UCSD-AML1 (cell line): ENCODE results near the gene ZSCAN1.

Source experiments
- DNase-seq: peaks from one replicate; lab custom pipeline; 2025; ENCODE audit not compliant: unreplicated experiment; lab: John Stamatoyannopoulos, UW

Gene ZSCAN1

DNA sequence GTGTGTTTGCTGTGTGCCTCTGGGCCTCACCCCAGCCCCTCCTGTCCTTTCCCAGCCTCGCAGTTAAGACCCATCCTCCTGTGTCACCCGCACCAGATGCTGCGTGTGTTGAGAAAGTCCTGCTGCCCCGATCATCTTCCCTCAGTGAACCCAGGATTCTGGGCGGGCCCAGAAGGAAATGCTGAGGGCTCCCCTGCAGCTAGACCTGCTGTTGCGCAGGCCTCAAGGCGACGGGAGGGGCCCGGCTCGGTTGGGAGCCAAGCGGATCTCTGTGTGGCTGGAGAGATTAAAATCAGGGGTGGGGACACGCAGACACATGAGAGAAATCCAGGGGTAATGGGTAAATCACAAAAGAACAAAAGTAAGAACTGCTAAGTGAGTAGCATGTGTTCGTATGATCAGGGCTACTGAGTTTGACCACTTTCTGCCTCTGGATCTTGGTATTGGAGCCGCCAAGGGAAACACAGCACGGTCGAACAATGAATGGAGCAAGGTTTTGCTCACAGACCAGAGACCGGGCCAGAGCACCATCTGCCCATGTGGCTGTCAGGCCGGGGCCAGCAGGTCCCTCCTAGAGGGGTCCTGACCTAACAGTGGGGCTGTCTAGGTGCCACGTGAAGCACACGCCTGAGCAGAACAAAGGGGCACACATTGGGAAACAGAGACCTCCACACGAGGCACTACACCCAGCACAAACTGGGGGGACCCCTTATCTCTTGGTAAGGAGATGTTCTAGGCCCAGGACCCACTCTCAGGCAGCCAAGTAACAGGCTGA, 7.1 kb downstream of the ZSCAN1 start:
- DNase-seq: no peak

DNA sequence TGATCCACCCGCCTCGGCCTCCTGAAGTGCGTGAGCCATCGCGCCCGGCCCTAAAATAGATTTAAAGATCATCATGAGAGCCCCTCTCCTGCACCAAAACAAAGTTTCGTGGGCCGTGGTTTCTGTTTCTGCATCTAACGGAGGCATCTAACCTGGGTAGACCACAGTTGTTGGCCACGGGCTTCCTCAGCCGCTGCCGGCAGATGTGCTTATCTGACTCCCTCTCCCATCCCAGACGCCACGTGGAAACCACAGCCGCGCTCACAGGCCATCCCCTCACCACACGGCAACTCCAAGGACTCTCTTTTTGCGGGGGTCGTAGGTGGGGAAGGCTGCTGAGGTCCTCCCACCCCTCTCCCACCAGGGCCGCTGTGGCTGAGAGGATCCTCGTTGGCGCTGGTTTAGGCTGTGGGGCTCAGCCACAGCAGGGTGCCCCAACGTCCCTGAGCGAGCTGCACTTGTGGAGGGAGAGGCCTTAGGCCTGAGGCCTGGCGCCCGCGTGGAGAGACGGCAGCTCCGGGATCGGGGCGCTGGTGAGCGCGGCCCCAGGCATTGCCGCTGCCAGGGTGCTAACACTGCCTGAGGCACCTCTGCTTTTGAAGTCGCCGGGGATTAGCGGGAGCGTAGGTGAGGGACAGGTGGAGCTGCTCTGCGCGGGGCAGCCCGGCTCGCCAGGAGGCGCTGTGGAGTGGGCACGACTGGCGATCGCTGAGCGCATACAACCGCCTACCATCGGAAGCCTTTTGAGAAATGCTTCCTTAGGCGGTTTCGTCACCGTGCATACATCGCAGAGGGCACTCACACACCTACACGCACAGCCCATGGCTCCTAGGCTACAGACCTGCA, 8.9 kb downstream of the ZSCAN1 start:
- DNase-seq: no peak

DNA sequence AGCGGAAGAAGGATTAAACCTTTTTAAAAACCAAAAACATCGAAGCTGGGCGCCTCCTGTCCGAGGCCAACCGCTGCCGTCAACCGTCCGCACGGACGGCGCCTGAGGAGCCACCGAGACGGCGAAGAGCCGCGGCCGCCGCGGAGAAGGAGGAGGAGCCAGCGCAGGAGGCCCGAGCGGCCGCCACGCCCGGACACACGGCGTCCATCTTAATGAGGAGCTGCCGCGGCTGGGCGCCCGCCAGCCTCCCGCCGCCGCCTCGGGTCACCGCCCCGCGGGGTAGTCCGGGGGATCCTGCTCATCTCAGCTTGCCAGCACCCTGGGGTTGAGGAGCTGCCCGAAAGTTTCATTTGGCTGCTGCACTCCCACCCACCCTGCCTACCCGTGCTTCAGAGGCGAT, 10.6 kb downstream of the ZSCAN1 start:
- no peak for DNase-seq

DNA sequence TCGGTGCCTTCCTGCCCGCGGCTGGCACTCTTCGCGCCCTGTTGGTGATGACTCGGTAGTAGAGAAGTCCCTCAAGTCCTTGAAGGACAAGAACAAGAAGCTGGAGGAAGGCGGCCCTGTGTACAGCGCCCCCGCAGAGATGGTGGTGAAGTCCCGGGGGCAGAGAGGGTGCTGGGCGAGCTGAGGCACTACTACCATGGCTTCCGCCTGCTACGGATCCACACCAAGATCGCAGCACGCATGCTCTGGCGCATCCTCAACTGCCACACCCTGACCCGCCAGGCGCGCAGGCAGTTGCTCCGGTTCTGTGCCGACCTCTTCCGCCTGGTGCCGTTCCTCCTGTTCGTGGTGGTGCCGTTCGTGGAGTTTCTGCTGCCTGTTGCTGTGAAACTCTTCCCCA, 11.1 kb downstream of the ZSCAN1 start:
- DNase-seq: no peak

DNA sequence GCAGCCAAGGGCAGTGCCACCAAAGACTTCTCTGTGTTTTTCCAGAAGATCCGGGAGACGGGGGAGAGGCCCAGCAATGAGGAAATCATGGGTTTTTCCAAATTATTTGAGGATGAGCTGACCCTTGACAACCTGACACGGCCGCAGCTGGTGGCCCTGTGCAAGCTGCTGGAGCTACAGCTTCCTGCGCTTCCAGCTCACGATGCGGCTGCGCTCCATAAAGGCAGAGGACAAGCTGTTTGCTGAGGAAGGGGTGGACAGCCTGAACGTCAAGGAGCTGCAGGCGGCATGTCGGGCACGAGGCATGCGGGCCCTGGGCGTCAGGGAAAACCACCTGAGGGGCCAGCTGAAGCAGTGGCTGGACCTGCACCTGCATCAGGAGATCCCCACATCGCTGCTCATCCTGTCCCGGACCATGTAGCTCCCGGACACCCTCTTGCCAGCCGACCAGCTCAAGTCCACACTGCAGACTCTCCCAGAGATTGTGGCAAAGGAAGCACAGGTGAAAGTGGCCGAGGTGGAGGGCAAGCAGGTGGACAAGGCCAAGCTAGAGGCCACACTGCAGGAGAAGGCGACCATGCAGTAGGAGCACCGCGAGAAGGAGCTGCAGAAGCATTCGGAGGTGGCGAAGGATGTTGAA, 11.7 kb downstream of the ZSCAN1 start:
- no peak for DNase-seq

DNA sequence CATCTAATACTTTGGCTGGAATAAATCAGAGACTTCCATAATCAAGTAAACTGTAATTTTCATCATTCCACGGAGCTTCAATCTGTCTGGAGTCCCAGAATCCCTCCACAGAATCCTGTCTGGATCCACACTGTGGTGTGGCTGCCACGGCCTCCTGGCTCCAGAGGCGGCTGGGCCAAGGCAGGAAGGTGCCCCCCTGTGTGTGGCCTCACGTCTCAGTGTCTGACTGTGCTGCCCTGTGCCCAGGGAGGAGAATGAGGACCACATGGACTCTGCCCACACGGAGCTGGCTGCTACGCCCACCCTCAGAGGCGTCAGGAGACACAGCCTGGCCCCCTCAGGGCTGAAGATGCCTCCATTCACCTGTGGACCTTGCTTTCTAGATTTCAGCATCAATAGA, 13.0 kb downstream of the ZSCAN1 start:
- no peak for DNase-seq

DNA sequence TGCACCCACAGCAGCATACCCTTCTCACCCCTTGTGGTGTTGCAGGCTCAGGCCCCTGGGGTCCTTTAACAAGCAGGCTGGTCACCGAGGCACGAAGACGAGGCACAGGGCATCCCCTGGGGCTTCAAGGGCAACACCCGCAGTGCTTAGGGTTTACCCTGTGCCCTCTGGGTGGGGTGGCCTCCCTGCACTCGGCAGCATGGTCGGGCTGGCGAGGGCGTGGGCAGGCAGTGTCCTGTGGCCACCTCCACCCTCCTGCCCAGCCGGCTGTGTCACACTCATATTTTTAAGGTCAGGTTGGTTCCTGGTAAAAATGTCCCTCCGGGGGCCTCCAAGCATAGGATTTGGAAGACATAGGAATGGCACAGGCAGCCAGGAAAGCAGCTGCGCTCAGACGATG, 13.8 kb downstream of the ZSCAN1 start:
- no peak for DNase-seq

DNA sequence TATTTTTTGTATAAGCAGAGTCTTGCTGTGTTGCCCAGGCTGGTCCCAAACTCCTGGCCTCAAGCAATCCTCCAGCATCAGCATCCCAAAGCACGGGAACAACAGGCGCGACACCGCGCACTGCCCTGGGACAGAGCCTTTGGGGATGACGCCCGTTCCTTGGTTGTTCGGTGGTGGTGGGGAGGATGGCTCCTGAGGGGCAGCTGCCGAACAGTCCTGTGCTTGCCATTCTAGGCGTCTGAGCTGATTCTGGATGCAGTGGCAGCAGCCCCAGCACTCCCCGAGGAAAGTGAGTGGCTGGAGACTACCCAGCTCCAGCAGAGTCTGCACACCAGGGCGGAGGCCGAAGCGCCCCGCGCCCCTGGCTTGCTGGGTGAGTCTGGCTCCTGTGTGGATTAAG, 18.4 kb downstream of the ZSCAN1 start:
- DNase-seq: no peak

DNA sequence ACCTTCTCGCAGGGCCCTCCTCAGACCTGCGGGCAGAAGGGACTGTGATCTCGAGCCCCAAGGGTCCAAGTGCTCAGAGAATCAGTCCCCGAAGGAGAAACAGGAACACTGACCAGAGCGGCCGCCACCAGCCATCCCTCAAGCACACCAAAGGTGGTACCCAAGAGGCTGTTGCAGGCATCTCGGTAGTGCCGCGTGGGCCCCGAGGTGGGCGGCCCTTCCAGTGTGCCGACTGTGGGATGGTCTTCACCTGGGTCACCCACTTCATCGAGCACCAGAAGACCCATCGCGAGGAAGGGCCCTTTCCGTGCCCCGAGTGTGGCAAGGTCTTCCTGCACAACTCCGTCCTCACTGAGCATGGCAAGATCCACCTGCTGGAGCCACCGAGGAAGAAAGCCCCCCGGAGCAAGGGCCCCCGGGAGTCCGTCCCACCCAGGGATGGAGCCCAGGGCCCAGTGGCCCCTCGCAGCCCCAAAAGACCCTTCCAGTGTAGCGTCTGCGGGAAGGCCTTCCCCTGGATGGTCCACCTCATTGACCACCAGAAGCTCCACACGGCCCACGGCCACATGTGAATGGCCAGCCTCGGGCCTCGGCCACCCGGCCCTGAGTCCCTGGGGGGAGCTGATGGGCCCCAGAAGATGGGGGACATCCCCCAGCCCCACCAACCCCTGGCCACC, 19.8 kb downstream of the ZSCAN1 start:
- no peak for DNase-seq

DNA sequence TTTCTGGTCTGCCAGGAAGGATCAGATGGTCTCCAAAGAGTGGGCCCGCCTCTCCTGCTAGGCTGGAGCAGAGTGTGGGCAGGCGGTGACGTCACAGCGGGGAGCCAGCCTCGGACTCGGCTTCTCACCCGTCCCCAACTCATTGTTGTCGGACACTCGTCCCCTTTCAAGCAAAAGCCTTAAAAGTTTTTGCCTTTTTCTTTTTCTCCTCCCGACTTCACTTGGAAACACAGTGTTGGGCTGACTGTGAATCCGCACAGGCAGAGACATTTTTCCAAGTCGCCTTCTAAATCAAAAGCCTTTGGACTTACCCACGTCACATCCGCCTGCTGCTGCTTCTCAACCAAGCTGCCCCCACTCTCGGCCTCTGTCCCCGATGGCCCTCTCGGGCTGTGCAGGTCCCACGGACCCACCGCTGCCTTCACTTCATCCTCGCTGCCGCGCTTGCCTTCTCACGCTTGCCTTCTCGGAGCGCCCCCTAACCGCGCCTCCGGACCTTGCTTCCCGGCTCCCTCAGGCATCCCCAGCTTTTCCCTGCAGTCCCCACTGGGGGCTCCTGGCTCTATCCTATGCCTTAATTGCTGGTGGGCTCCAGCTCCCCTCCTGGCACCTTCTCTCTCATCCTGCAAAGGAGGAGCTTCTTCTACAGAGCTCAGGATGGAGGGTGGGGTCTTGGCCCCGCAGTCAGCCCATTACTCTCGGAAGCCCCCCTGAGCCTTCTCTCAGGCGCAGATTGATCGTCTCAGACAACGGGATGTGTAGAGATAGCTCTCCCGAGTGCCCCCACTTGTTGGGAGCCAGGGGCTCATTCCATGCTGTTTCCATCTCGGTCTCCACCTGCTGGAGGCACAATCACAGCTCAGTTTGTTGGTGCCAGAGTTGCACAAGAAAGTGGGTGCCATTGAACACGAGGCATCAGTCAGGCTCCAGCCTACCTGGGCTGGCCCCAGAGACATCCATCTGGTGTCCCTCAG, 21.4 kb downstream of the ZSCAN1 start:
- DNase-seq: no peak

DNA sequence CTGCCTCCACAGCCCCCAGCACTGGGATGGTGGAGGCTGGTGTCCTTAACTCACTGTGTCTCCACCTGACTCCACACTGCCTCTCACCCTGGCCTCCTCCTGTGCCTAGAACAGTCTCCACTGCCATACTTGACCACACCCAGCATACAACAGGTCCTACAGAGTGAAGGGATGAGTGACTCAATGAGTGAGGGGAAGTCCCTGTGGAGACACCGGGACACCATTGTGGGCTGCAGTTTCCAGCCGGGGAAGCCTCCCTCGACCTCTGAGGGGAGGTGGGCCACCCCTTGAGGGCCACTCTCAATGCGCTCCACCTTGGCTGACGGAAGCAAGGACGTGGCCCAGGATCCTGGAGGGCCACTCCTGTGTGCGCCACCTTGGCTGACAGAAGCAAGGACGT, 22.4 kb downstream of the ZSCAN1 start:
- DNase-seq: no peak

DNA sequence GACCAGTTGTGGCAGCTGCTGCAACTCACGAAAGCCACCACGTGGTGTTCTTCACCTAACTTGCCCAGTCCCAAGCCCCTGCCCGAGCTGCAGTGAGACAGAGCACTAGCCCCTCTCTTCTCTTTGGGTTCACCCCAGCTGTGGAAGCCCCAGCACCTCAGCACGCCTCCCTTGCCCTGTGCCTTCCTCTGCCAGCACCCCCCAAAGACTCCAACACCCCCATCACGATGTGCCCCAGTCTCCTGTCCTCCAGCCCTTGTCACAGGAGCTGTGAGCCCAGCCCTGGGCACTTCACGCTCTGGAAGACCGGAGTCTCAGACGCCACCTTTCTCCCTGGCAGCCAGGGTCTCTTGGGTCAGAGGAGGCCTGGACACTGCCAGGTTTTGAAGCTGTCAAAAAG, 23.0 kb downstream of the ZSCAN1 start:
- no peak for DNase-seq

DNA sequence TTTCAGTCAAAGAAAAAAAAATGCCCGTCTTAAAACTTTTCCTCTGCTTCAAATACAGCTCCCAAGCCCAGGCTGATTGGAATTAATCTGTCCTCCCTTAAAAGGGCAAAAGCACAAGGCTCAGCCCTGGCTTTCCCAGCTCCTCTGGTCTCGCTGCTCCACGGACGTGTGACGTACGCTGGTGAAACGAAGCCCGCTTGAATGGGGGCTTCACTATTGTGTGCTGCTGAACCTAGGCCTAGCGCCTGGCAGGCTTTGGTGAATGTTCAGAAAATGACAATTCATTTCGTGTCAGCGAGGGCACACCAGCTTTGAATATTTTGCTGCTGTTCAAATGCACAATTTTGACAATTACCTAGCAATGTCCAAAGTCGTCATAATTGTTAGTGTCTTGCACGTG, 24.6 kb downstream of the ZSCAN1 start:
- no peak for DNase-seq

DNA sequence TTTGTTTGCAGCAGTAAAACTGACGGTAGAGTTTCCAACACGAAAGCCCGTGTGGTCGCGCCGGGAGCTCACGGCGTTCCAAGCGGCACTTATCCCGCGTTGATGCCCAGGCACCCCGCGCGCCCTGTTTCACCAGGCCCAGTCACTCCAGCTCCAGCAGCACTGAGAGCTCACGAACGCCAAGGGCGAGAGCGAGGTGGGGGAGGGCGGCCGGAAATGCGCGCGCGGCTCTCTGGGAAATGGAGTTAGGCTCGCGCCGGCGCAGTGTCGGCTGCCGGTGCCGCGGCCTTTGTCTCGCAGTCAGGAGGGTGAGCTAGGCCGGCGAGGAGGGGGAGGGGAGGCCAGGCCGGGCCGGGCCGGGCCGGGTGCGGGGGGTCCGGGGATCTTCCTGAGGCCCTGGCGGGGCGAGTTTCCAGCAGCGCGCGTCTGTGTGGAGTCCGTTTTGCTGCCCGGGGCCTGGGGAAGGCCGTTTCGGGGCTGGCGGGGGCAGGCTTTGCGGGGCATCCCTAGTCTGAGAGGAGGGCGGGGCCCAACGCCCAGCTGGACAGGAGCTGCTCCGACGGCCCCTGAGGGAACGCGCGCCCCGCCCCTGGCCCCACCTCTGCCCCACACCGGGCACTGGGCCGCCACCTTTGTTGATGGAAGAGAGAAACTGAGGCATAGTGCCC, 25.3 kb downstream of the ZSCAN1 start, which contains the start of gene ZNF135:
ZNF135 (plus strand) TSS at position 280 of the 668 bp plus-strand sequence. CDS start 721 bp downstream, outside the sequence.
- DNase-seq: no peak

DNA sequence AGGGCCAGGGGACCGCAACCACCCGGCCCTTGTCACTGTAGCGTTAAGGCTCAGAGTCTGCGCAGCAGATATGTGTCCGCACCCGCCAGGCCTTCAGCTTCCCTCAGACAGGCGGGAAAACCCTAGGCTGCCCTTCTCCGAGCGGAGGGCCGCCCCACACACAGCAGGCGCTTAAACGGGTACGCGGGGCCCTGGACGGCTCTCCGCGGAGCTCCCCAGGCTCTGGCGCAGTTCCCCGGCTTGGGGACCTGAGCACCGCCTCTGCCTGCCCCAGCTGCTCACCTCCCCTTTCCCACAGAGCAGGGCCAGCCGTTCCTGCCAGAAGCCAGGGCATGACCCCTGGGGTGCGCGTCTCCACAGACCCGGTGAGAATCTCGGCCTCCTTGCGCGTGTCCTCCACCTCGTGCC, 25.9 kb downstream of the ZSCAN1 start:
- no peak for DNase-seq

DNA sequence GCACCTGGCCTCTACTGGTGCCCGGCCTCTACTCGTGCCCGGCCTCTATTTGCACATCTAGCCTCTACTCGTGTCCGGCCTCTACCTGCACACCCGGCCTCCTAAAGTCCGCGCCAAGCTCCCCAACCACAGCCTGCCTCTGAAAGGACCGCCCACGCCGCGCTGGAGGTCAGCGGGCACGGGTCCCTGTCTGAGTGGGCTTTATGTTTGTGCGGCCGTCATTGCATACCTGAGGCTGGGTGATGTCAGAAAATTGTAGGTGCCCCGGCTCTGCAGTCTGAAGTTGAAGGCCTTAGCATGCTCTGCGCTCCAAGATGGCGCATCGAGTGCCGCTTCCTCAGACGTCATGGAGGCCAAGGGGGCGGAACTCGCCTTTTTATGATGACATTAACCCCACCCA, 26.4 kb downstream of the ZSCAN1 start:
- DNase-seq: no peak

DNA sequence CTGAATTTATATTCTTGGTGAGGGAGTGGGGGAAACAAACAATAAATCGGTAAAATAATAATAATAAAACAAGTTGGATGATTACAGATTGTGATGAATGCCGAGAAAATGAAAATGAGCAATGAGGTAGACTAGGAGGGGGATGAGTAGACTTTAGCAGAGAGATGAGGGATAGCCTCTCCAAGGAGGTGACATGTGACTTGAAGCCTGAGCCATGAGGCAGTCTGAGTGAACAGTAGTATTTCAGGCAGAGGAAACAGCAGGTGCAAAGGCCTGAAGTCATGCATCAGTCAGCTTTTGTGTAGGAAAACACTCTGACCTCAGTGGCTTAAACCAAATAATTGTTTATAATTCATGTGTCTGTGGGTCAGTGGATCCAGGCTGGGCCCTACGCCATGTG, 29.9 kb downstream of the ZSCAN1 start:
- no peak for DNase-seq

DNA sequence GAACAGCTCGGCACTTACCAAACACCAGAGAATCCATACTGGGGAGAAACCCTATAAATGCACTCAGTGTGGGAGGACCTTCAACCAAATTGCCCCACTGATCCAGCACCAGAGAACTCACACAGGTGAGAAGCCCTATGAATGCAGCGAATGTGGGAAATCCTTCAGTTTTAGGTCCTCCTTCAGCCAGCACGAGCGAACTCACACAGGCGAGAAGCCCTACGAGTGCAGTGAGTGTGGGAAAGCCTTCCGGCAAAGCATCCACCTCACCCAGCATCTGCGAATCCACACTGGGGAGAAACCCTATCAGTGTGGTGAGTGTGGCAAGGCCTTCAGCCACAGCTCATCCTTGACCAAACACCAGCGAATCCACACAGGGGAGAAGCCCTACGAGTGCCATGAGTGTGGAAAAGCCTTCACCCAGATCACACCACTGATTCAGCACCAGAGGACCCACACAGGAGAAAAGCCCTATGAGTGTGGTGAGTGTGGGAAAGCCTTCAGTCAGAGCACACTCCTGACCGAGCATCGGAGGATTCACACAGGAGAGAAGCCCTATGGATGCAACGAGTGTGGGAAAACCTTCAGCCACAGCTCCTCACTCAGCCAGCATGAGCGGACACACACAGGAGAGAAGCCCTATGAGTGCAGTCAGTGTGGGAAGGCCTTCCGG, 33.6 kb downstream of the ZSCAN1 start:
- DNase-seq: no peak

DNA sequence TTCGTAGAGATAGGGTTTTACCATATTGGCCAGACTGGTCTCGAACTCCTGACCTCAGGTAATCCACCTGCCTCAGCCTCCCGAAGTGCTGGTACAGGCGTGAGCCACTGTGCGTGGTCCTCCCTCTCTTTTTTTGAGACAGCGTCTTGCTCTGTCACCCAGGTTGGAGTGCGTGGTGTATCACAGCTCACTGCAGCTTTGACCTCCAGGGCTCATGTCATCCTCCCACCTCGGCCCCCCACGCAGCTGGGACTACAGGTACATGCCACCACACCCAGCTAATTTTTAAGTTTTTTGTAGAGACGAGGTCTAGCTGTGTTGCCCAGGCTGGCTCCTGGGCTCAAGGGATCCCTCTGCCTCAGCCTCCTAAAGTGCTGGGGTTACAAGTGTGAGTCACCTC, 46.0 kb downstream of the ZSCAN1 start:
- no peak for DNase-seq
